OCI-LY1 (cell line): ENCODE results near the gene CRMP1.

Experiments used
- H2AFZ ChIP-seq: fragments of 200-600 bp; sonication (generic), shearing (Covaris generic); 2 replicates; pipeline ENCODE4 v1.6.0; 2014; ENCODE audit warnings: antibody characterized with exemption, mild to moderate bottlenecking, low read length
- H3F3A ChIP-seq: fragments of 200-600 bp; sonication (generic), shearing (Covaris generic); 2 replicates; pipeline ENCODE4 v1.6.0; 2014; ENCODE audit warnings: mild to moderate bottlenecking, antibody characterized with exemption, low read length, moderate library complexity; ENCODE audit not compliant: insufficient read depth
- H3K27ac ChIP-seq: fragments of 200-600 bp; sonication (generic); 2 replicates; pipeline ENCODE4 v1.5.1; 2014; ENCODE audit warnings: low read length, mixed run types, mild to moderate bottlenecking, low read depth; ENCODE audit not compliant: poor library complexity, severe bottlenecking
- H3K27me3 ChIP-seq: fragments of 200-600 bp; sonication (generic); 2 replicates; pipeline ENCODE4 v1.6.0; 2014; ENCODE audit warnings: antibody characterized with exemption, mild to moderate bottlenecking, low read length, moderate library complexity; ENCODE audit not compliant: insufficient read depth
- H3K36me3 ChIP-seq: fragments of 200-600 bp; sonication (generic); 2 replicates; pipeline ENCODE4 v1.6.1; 2014; ENCODE audit warnings: mild to moderate bottlenecking, antibody characterized with exemption, low read length, moderate library complexity, mixed read lengths; ENCODE audit not compliant: insufficient read depth
- H3K4me1 ChIP-seq: fragments of 200-600 bp; sonication (generic); 2 replicates; pipeline ENCODE4 v1.5.1; 2014; ENCODE audit warnings: mild to moderate bottlenecking, low read length, moderate library complexity; ENCODE audit not compliant: insufficient read depth, severe bottlenecking
- H3K4me2 ChIP-seq: fragments of 200-600 bp; sonication (generic), shearing (Covaris generic); 2 replicates; pipeline ENCODE4 v1.6.1; 2014; ENCODE audit warnings: low read length
- H3K4me3 ChIP-seq: fragments of 200-600 bp; sonication (generic); 2 replicates; pipeline ENCODE4 v1.5.1; 2014; ENCODE audit warnings: low read length, low read depth, mild to moderate bottlenecking, mixed read lengths; ENCODE audit not compliant: poor library complexity, severe bottlenecking
- H3K79me2 ChIP-seq: fragments of 200-600 bp; shearing (Covaris generic); 2 replicates; pipeline ENCODE4 v1.6.1; 2016; ENCODE audit warnings: mixed run types, low read length, mixed read lengths; ENCODE audit not compliant: insufficient read depth
- H3K9ac ChIP-seq: fragments of 200-600 bp; sonication (generic), shearing (Covaris generic); 2 replicates; pipeline ENCODE4 v1.6.1; 2014; ENCODE audit warnings: mild to moderate bottlenecking, low read length, mixed read lengths
- H3K9me2 ChIP-seq: fragments of 200-600 bp; sonication (generic), shearing (Covaris generic); 2 replicates; pipeline ENCODE4 v1.6.1; 2014; ENCODE audit warnings: low read depth, mild to moderate bottlenecking, low read length, mixed read lengths
- H3K9me3 ChIP-seq: fragments of 200-600 bp; shearing (Covaris generic); 2 replicates; pipeline ENCODE4 v1.6.1; 2014; ENCODE audit warnings: low read length, mixed read lengths
- H4K20me1 ChIP-seq: fragments of 200-600 bp; sonication (generic), shearing (Covaris generic); 2 replicates; pipeline ENCODE4 v1.6.0; 2016; ENCODE audit warnings: mild to moderate bottlenecking, low read length; ENCODE audit not compliant: insufficient read depth
- CTCF ChIP-seq: fragments of 200-600 bp; sonication (generic), shearing (Covaris generic); IDR thresholded peaks from 2 replicates; pipeline ENCODE4 v1.5.1; 2017; ENCODE audit warnings: mild to moderate bottlenecking, antibody characterized with exemption, low read length, moderate library complexity, mixed read lengths
- EZH2 ChIP-seq: fragments of 200-600 bp; sonication (generic), shearing (Covaris generic); IDR thresholded peaks from 2 replicates; pipeline ENCODE4 v1.8.0; 2017; ENCODE audit warnings: borderline replicate concordance, mixed run types, mild to moderate bottlenecking, antibody characterized with exemption, low read length, moderate library complexity, mixed read lengths

The CRMP1 gene

DNA sequence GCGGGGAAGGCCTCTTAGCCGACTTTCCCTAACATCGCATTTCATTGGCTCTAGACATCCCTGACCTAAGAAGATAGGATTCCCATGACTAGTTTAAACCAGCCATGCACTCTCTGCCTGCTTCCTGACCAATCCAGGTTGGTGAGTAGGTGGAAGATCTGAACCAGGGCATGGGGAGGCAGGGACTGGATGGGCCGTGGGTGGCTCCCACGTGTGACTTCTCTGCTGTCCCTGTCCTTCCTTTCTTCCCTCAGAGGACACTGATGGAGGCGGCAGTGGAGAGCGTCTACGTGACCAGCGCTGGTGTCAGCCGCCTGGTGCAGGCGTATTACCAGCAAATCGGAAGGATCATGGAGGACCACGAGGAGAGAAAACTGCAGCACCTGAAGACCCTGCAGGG is 91.2 kb downstream of the CRMP1 start:
- Histone ChIP-seq H3K9me3 (no peaks in the 10 kb centered on the region), H3K4me2 (no peak overlapping the region), H2AFZ (no peak overlapping the region), H3K9me2 (no peaks in the 10 kb centered on the region), H3K9ac (no peak overlapping the region), H4K20me1 (no peaks in the 10 kb centered on the region), H3K27ac (no peak overlapping the region), H3K36me3 (no peaks in the 10 kb centered on the region), H3K27me3 (no peaks in the 10 kb centered on the region), H3F3A (no peaks in the 10 kb centered on the region), H3K4me1 (no peaks in the 10 kb centered on the region), H3K79me2 (no peaks in the 10 kb centered on the region), H3K4me3 (no peak overlapping the region)
- no peak for TF ChIP-seq CTCF
- TF ChIP-seq EZH2, result no peak

DNA sequence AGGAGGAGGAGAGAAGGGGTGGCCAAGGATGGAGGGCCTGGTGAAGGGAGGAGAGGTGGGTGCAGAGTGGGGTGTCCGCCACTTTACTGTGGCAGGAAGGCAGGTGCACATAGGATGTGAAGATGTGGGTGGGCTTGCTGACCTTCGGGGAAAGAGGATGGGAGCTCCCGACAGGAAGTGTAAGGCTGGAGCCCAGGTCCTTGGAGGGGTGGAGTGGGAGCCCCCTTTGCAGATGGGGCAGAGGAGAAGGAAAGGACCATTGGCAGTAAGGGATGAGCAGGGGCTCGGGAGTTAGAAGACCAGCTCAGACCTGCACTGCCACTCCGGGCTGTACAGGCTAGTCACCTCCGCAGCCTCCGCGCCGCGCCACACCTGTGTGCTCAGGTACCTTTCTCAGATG is 92.4 kb downstream of the CRMP1 start:
- no peaks in the 10 kb centered on the region for H3K4me1 ChIP-seq
- no peaks in the 10 kb centered on the region for H3K27me3 ChIP-seq
- H3K9me2 ChIP-seq, result no peaks in the 10 kb centered on the region
- no peak overlapping the region for H2AFZ ChIP-seq
- H3K4me2 ChIP-seq, result no peak overlapping the region
- no peak for TF ChIP-seq CTCF
- TF ChIP-seq EZH2, result no peak
- no peaks in the 10 kb centered on the region for H4K20me1 ChIP-seq
- no peaks in the 10 kb centered on the region for H3K79me2 ChIP-seq
- no peak overlapping the region for H3K4me3 ChIP-seq
- no peaks in the 10 kb centered on the region for H3K36me3 ChIP-seq
- H3K9ac ChIP-seq, result no peak overlapping the region
- no peaks in the 10 kb centered on the region for H3F3A ChIP-seq
- H3K27ac ChIP-seq, result no peak overlapping the region
- H3K9me3 ChIP-seq, result no peaks in the 10 kb centered on the region

DNA sequence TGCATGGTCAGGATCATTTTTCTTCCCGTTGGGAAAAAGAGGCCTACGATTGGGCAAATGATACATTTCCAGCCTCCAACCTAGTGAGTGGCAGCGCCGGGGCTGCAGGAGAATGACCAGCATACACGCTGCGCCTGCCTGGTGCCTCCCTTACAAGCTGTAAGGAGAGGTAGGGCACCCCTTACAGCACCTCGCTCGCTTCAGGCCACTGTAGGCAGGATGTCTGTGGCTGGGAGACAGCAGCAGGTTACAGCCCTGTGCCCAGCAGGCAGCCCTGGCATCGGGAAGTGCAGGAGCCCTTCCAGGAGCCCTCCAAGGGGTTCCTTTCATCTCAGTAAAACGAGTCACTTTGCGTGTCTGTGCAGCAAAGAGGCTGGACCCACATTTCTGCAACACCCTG is 93.5 kb downstream of the CRMP1 start:
- Histone ChIP-seq H3K9ac (no peak overlapping the region), H3K4me1 (no peaks in the 10 kb centered on the region), H3K9me2 (no peaks in the 10 kb centered on the region), H3K4me2 (no peak overlapping the region), H3F3A (no peaks in the 10 kb centered on the region), H3K36me3 (no peaks in the 10 kb centered on the region; the same call in 1 of the 2 replicates), H3K27ac (no peak overlapping the region), H3K9me3 (no peaks in the 10 kb centered on the region), H2AFZ (no peak overlapping the region), H4K20me1 (no peaks in the 10 kb centered on the region), H3K4me3 (no peak overlapping the region), H3K27me3 (no peaks in the 10 kb centered on the region), H3K79me2 (no peaks in the 10 kb centered on the region)
- TF ChIP-seq CTCF, result no peak
- TF ChIP-seq EZH2, result no peak
